ENCODE measurements around the gene PHB1. TPM values are rescaled to one million over a fixed set of nuclear protein-coding genes. Genes with fewer than 3 reads are reported as not detected.
A peak's percentile ranks its signal among the peaks of the same experiment; 100 is the strongest.

The PHB1 gene
- total RNA-seq (2022) (413 and 469 TPM in 2 replicates), Bru-seq, nascent RNA (percentile 89 among the genes with signal in this experiment), BruChase-seq, experiment 1, labeled RNA remaining after a 6-hour chase (percentile 96 among the genes with signal in this experiment), BruChase-seq, experiment 2, labeled RNA remaining after a 2-hour chase (percentile 89 among the genes with signal in this experiment)
- long read RNA-seq, transcript PHB-201 (7 exons, 1,832 nt) = major isoform, 839 of 958 reads
- long read RNA-seq, transcript PHB-215 (7 exons, 1,908 nt) = minor isoform, 15 of 958 reads
- long read RNA-seq, transcript PHB-214 (8 exons, 1,952 nt) = minor isoform, 11 of 958 reads
- long read RNA-seq, partial matches to known transcripts = 51 of 958 reads
- long read RNA-seq, other reads (novel, unspliced or antisense) = 38 of 958 reads

DNA sequence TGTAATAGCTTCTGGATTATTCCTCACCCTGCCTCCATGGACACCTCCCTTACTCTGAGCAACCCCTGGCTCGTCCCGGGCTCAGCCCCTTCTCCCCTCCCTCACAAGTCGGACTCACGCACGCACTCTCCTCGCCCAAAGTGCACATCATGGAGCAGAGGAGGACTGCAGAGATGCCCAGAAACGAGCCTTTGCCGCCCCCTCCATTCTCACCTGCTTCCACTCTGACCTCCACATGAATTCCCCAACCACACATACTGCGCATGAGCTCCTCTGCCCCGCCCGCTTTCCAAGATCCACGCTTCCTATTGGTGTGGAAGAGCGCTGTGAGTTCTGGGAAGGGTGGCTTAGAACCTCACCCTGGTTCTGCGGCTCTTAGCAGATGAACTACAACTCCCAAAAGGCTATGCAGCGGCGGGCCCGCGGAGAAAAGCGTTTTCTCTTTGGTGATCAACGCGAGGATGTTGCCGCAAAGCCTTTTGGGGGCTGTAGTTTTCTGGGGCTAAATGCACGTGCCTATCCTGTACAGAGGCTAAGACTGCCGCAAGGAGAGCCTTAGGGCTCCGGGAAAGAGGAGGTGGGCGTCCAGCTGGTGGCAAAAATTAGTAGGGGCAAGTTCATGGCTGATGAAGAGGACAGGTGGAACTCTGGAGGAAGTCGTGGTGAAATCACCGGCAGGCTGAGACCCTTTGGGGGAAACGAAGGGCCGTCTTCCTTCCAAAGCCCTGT, at the start of gene PHB1:
TSS of gene PHB1 (minus strand) at position 261 of the 729 bp plus-strand sequence. CDS start 1,618 bp downstream, outside the sequence.
- no TSS peak for BruUV-seq (replicated peaks)
- peaks cover 10% of the 10 kb centered on the region for H3K4me1 Mint-ChIP-seq (ENCODE audit: low read depth, unreplicated experiment)
- H3K9me3 Mint-ChIP-seq (ENCODE audit: low read depth, unreplicated experiment) = no peaks in the 10 kb centered on the region
- peaks cover 43% of the 10 kb centered on the region for H3K36me3 Mint-ChIP-seq (ENCODE audit: insufficient read depth, unreplicated experiment)
- TF ChIP-seq, protein P1, sequence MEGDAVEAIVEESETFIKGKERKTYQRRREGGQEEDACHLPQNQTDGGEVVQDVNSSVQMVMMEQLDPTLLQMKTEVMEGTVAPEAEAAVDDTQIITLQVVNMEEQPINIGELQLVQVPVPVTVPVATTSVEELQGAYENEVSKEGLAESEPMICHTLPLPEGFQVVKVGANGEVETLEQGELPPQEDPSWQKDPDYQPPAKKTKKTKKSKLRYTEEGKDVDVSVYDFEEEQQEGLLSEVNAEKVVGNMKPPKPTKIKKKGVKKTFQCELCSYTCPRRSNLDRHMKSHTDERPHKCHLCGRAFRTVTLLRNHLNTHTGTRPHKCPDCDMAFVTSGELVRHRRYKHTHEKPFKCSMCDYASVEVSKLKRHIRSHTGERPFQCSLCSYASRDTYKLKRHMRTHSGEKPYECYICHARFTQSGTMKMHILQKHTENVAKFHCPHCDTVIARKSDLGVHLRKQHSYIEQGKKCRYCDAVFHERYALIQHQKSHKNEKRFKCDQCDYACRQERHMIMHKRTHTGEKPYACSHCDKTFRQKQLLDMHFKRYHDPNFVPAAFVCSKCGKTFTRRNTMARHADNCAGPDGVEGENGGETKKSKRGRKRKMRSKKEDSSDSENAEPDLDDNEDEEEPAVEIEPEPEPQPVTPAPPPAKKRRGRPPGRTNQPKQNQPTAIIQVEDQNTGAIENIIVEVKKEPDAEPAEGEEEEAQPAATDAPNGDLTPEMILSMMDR (IDR thresholded peaks at IDR 0.05; ENCODE audit: unreplicated experiment) = no peak
- H3K27me3 Mint-ChIP-seq (ENCODE audit: unreplicated experiment) = no peaks in the 10 kb centered on the region
- peak within 1 kb of the TSS; percentile 87 for H3K27ac Mint-ChIP-seq (ENCODE audit: unreplicated experiment)
- peak; percentile 98 for DNase-seq
- CTCF ChIA-PET = interaction anchor here (0.5 to 1.5 kb wide), 13 partner anchors 15 to 334 kb away, joined by 3 to 13 read pairs (median 4); partner anchors contain the start of gene SLC35B1
- peak within 1 kb of the TSS; percentile 92 for H3K4me3 Mint-ChIP-seq (ENCODE audit: low read depth, unreplicated experiment)
- intact Hi-C loops (cut with micrococcal nuclease; ENCODE audit: unreplicated experiment) = no loop called here

DNA sequence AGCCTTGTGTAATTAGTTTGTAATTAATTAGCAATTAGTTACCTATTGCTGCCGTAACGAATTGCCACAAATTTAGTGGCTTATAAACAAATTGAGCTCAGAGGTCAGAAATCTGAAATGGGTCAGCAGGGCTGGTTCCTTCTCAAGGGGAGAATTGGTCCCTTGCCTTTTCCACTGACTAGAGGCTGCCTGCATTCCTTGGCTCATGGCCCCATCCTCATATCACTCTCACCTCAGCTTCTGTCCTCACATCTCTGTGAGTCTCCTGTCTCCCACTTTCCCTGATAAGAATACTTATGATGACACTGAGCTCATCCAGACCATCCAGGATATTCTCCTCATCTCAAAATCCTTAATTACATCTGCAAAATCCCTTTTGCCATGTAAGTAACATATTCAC, 49.4 kb upstream of the PHB1 start:
- H3K9me3 Mint-ChIP-seq (ENCODE audit: low read depth, unreplicated experiment) = peaks cover 3% of the 10 kb centered on the region
- TF ChIP-seq, protein P1 (IDR thresholded peaks at IDR 0.05; ENCODE audit: unreplicated experiment) = no peak
- H3K4me3 Mint-ChIP-seq (ENCODE audit: low read depth, unreplicated experiment) = no peak overlapping the region
- H3K36me3 Mint-ChIP-seq (ENCODE audit: insufficient read depth, unreplicated experiment) = no peaks in the 10 kb centered on the region
- no peak overlapping the region for H3K27ac Mint-ChIP-seq (ENCODE audit: unreplicated experiment)
- H3K27me3 Mint-ChIP-seq (ENCODE audit: unreplicated experiment) = peaks cover 100% of the 10 kb centered on the region
- BruUV-seq (replicated peaks) = no TSS peak
- no peaks in the 10 kb centered on the region for H3K4me1 Mint-ChIP-seq (ENCODE audit: low read depth, unreplicated experiment)
- no peak for DNase-seq
- CTCF ChIA-PET = no interaction called here
- intact Hi-C loops (cut with micrococcal nuclease; ENCODE audit: unreplicated experiment) = no loop called here

DNA sequence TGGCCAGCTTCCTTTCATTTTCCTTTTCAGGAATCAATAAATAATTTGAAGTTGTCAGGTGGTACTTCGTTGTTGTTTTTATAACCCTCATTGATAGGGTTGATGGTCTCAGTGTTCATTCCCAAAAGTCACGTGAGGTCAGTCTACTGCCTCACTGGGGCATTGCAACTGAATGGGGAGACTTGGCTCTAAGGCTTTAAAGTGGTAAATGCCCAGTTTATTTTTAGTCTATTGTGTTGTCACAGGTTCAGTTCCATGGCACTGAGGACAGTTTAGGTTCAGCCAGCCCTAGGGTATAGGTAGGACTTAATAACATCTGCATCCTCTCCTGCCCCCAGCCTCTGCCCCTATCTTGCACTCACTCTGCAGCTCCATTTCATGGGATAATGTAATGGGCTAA, 46.9 kb upstream of the PHB1 start:
- CTCF ChIA-PET = interaction anchor here (0.6 kb wide), 1 partner anchor 29 kb away, joined by 3 read pairs; no protein-coding TSS in a partner anchor
- no peak overlapping the region for H3K4me3 Mint-ChIP-seq (ENCODE audit: low read depth, unreplicated experiment)
- no peaks in the 10 kb centered on the region for H3K36me3 Mint-ChIP-seq (ENCODE audit: insufficient read depth, unreplicated experiment)
- H3K4me1 Mint-ChIP-seq (ENCODE audit: low read depth, unreplicated experiment) = no peaks in the 10 kb centered on the region
- intact Hi-C loops (cut with micrococcal nuclease; ENCODE audit: unreplicated experiment) = no loop called here
- BruUV-seq (replicated peaks) = no TSS peak
- H3K9me3 Mint-ChIP-seq (ENCODE audit: low read depth, unreplicated experiment) = peaks cover 3% of the 10 kb centered on the region
- TF ChIP-seq, protein P1 (IDR thresholded peaks at IDR 0.05; ENCODE audit: unreplicated experiment) = no peak
- no peak for DNase-seq
- no peak overlapping the region for H3K27ac Mint-ChIP-seq (ENCODE audit: unreplicated experiment)
- H3K27me3 Mint-ChIP-seq (ENCODE audit: unreplicated experiment) = peaks cover 100% of the 10 kb centered on the region

DNA sequence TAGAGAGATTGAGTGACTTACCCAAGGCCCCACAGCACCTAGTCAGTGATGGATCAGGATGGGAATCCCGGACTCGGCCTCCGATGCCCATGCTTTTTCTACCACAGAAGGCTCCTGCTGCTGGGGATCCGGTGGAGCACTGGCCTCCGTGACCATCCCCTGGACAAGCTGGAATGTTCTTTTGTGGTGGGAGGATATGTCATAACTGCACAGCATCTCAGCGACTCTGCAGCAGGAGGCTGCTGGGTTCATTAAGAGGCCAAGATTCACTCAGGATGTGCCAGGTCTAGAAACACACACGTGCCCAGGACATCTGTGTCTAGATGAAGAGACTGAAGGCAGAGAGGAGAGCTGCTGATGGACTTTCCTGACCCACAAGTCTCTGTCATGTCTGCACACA, 45.7 kb upstream of the PHB1 start:
- no TSS peak for BruUV-seq (replicated peaks)
- CTCF ChIA-PET = interaction anchor here (0.7 kb wide), 1 partner anchor 95 kb away, joined by 3 read pairs; no protein-coding TSS in a partner anchor
- peaks cover 100% of the 10 kb centered on the region for H3K27me3 Mint-ChIP-seq (ENCODE audit: unreplicated experiment)
- no peaks in the 10 kb centered on the region for H3K36me3 Mint-ChIP-seq (ENCODE audit: insufficient read depth, unreplicated experiment)
- no peaks in the 10 kb centered on the region for H3K4me1 Mint-ChIP-seq (ENCODE audit: low read depth, unreplicated experiment)
- H3K9me3 Mint-ChIP-seq (ENCODE audit: low read depth, unreplicated experiment) = peaks cover 3% of the 10 kb centered on the region
- no peak for DNase-seq
- intact Hi-C loops (cut with micrococcal nuclease; ENCODE audit: unreplicated experiment) = no loop called here
- no peak overlapping the region for H3K27ac Mint-ChIP-seq (ENCODE audit: unreplicated experiment)
- H3K4me3 Mint-ChIP-seq (ENCODE audit: low read depth, unreplicated experiment) = no peak overlapping the region
- TF ChIP-seq, protein P1 (IDR thresholded peaks at IDR 0.05; ENCODE audit: unreplicated experiment) = no peak
